CD4-positive, alpha-beta T cell (primary cell): Measurements from ENCODE around the gene CALML3. TPM values are rescaled to one million over a fixed set of nuclear protein-coding genes. Genes with fewer than 3 reads are reported as not detected.

Experiments
- ATAC-seq: fragments of 200-7000 bp; cut with Tn5 transposase; one replicate; pipeline ENCODE4 v1.10.0; 2022; ENCODE audit warnings: mild to moderate bottlenecking; ENCODE audit not compliant: poor library complexity
- CTCF ChIA-PET: fragments of 350-600 bp; sonication (Branson Sonifier 250); formaldehyde crosslinking; loops from one replicate; lab custom pipeline; 2021; ENCODE audit warnings: antibody characterized with exemption, inconsistent platforms; lab: Charles Lee
- POLR2A ChIA-PET: fragments of 350-600 bp; sonication (Branson Sonifier 250); formaldehyde crosslinking; loops from one replicate; lab custom pipeline; 2021; ENCODE audit warnings: antibody characterized with exemption, inconsistent platforms; lab: Charles Lee
- DNase-seq, 14 experiments: peaks; one replicate each; pipeline ENCODE4 v3.0.0-alpha.2; 2013 to 2020; ENCODE audit warnings: mixed read lengths in 2 of 14
- H3K27ac ChIP-seq, 2 donors: one replicate each; pipeline versions ENCODE4 v1.5.1 to v1.7.0; 2013; ENCODE audit warnings: low read length in 2 of 2, low read depth in 1 of 2, mild to moderate bottlenecking in 1 of 2
- H3K27me3 ChIP-seq, 2 experiments: 1 replicate in 1 of 2; 2 replicates in 1 of 2; pipeline versions ENCODE4 v1.6.1 to v1.7.0; 2013; ENCODE audit warnings: low read length in 2 of 2, control low read depth in 1 of 2, mild to moderate bottlenecking in 1 of 2, moderate library complexity in 1 of 2; ENCODE audit not compliant: insufficient read depth in 2 of 2, control insufficient read depth in 1 of 2
- H3K36me3 ChIP-seq: one replicate; pipeline ENCODE4 v1.6.1; 2013; ENCODE audit warnings: low read length, control low read depth; ENCODE audit not compliant: insufficient read depth
- H3K4me1 ChIP-seq: one replicate; pipeline ENCODE4 v1.6.1; 2013; ENCODE audit warnings: low read length, control low read depth; ENCODE audit not compliant: insufficient read depth
- H3K4me3 ChIP-seq: one replicate; pipeline ENCODE4 v1.5.1; 2013; ENCODE audit warnings: mild to moderate bottlenecking, low read length, moderate library complexity
- H3K9me3 ChIP-seq, 2 experiments: 1 replicate in 1 of 2; 2 replicates in 1 of 2; pipeline versions ENCODE4 v1.6.1 to v1.7.0; 2013; ENCODE audit warnings: low read length in 2 of 2, mild to moderate bottlenecking in 2 of 2, control low read depth in 1 of 2, moderate library complexity in 1 of 2; ENCODE audit not compliant: control insufficient read depth in 1 of 2, insufficient read depth in 1 of 2
- H3K27ac Mint-ChIP-seq: one replicate; pipeline ENCODE4 v1.8.0; 2020; ENCODE audit warnings: mixed read lengths
- H3K27me3 Mint-ChIP-seq: one replicate; pipeline ENCODE4 v1.8.0; 2021; ENCODE audit warnings: mixed read lengths
- H3K36me3 Mint-ChIP-seq: one replicate; pipeline ENCODE4 v1.8.0; 2021; ENCODE audit warnings: low read depth, mixed read lengths
- H3K4me1 Mint-ChIP-seq: one replicate; pipeline ENCODE4 v1.8.0; 2021; ENCODE audit warnings: low read depth, mixed read lengths
- H3K4me3 Mint-ChIP-seq: one replicate; pipeline ENCODE4 v1.8.0; 2020; ENCODE audit warnings: mild to moderate bottlenecking, mixed read lengths
- H3K9me3 Mint-ChIP-seq: one replicate; pipeline ENCODE4 v1.8.0; 2020; ENCODE audit warnings: mixed read lengths
- intact Hi-C, 2 experiments: fragments of 100-400 bp; cut with DNase I in 1 of 2; cut with micrococcal nuclease in 1 of 2; formaldehyde crosslinking; loops; one replicate each; pipeline versions ENCODE4 v1.15.1 to v1.9.0; 2023 to 2025; cut with DNase I, micrococcal nuclease
- total RNA-seq, 174 experiments: library from RNA in 2 of 174; stranded (reverse) in 2 of 174; gene quantifications; one replicate each; pipeline ENCODE4 v1.2.3 and lab custom pipeline; 2021 to 2026
- TF ChIP-seq, protein P1 (sequence below): fragments of 200-600 bp; IDR thresholded peaks from one replicate; pipeline ENCODE4 v1.8.0; 2022; ENCODE audit warnings: antibody characterized with exemption, mild to moderate bottlenecking

Gene CALML3
- total RNA-seq, 2 experiments from 2014 or later, result not detected

DNA sequence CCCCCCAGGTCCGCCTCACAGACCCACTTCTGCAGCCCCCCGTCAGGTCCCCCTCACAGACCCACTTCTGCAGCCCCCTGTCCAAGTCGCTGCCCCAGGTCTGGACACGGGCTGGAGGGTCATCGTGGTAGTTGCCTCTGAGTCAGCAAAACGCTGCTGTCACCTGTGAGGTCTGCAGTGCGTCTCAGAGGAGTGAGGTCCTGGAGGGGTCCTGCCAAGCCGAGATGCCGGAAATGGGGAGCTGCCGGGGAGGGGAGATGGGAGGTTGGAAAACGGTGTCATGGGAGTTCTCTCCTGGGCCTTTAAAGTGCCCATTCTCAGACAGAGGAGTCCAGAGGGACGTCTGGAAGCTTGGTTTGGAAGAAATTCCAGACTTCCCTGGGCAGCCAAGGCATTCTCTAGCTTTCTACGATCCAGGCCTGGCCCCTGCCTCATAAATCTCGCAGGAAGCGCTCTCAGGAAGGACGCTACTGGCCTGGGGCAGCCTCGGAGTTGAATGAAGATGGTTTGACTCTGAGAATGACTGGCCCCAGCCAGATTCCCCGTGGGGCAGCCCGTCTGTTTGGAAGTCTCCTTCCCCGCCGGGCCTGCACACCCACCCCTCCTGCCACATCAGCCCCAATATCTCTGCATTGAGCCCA, 38.7 kb downstream of the CALML3 start:
- TF ChIP-seq, protein P1, sequence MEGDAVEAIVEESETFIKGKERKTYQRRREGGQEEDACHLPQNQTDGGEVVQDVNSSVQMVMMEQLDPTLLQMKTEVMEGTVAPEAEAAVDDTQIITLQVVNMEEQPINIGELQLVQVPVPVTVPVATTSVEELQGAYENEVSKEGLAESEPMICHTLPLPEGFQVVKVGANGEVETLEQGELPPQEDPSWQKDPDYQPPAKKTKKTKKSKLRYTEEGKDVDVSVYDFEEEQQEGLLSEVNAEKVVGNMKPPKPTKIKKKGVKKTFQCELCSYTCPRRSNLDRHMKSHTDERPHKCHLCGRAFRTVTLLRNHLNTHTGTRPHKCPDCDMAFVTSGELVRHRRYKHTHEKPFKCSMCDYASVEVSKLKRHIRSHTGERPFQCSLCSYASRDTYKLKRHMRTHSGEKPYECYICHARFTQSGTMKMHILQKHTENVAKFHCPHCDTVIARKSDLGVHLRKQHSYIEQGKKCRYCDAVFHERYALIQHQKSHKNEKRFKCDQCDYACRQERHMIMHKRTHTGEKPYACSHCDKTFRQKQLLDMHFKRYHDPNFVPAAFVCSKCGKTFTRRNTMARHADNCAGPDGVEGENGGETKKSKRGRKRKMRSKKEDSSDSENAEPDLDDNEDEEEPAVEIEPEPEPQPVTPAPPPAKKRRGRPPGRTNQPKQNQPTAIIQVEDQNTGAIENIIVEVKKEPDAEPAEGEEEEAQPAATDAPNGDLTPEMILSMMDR, result no peak

GRCh38 chr10:5563991-5564536, 39.3 kb downstream of the CALML3 start:
- H3K4me1 Mint-ChIP-seq, result peaks cover 50% of the 10 kb centered on the region
- ChIA-PET CTCF (no interaction called here), POLR2A (interaction anchor here (0.6 to 3.4 kb wide), 7 partner anchors 10 to 326 kb away, joined by 3 to 32 read pairs (median 5); partner anchors contain the start of gene FBH1)
- TF ChIP-seq, protein P1, result no peak
- Histone ChIP-seq H3K9me3 (peaks cover 0 to 14% of the 10 kb centered on the region in 2 experiments), H3K27ac (peak overlapping the region; percentile 69 to 79), H3K27me3 (no peaks in the 10 kb centered on the region), H3K4me3 (peak overlapping the region; percentile 39), H3K4me1 (peaks cover 43% of the 10 kb centered on the region), H3K36me3 (no peaks in the 10 kb centered on the region)
- ATAC-seq (peak; percentile 87), DNase-seq (peak; percentile 38 to 79 (median 67))
- peak overlapping the region; percentile 99 for H3K27ac Mint-ChIP-seq
- H3K36me3 Mint-ChIP-seq, result peaks cover 4% of the 10 kb centered on the region
- H3K9me3 Mint-ChIP-seq, result peaks cover 3% of the 10 kb centered on the region
- intact Hi-C loops, result no loop called here
- no peaks in the 10 kb centered on the region for H3K27me3 Mint-ChIP-seq
- H3K4me3 Mint-ChIP-seq, result peak overlapping the region; percentile 82

More for the DNA sequence above, 38.7 kb downstream of the CALML3 start:
- ATAC-seq, result no peak
- H3K27me3 Mint-ChIP-seq, result no peaks in the 10 kb centered on the region
- peak overlapping the region; percentile 69 to 79 for H3K27ac ChIP-seq
- ChIA-PET POLR2A (interaction anchor here (0.9 to 3.4 kb wide), 7 partner anchors 9 to 116 kb away, joined by 3 to 32 read pairs (median 5); no protein-coding TSS in a partner anchor), CTCF (no interaction called here)
- DNase-seq, result peak in 2 of 14 experiments; percentile 4 to 33
- H3K27me3 ChIP-seq, result no peaks in the 10 kb centered on the region
- H3K4me3 ChIP-seq, result peak overlapping the region; percentile 39
- H3K9me3 Mint-ChIP-seq, result peaks cover 3% of the 10 kb centered on the region
- intact Hi-C loops, result no loop called here
- H3K36me3 ChIP-seq, result no peaks in the 10 kb centered on the region
- peaks cover 0 to 14% of the 10 kb centered on the region in 2 experiments for H3K9me3 ChIP-seq
- H3K4me3 Mint-ChIP-seq, result peak overlapping the region; percentile 14
- peaks cover 43% of the 10 kb centered on the region for H3K4me1 ChIP-seq
- H3K4me1 Mint-ChIP-seq, result peaks cover 50% of the 10 kb centered on the region
- H3K36me3 Mint-ChIP-seq, result peaks cover 4% of the 10 kb centered on the region
- H3K27ac Mint-ChIP-seq, result peak overlapping the region; percentile 99

DNA sequence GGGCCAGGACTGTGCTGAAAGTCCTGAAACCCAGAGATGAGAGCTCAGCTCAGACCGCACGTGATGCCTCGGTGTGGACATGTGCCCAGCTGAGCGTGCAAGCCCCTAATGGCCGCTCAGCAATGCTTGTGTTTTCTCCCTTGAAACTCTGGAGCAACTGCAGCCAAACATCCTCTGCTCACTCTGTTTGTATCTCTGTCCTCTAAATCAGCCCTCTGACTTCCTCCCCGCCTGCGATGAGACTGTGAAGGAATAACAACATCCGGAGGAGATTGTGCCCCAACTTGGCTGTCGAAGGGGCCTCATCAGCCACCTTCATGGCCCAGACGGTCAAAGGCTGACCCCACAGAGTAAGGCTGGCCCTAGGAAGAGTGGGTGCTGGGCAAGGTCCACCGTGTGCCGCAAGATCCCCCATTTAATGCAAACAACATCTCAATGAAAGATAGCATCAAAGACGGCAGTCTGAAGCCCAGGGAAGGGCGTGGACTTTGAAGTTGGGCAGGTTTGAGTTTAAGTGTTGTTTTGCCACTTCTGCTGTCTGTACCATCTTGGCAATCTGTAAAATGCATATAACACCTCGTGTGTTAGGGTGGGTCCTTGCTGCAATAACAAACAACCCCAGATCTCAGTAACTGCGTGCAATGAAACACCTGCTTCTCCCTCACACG, 39.9 kb downstream of the CALML3 start:
- TF ChIP-seq, protein P1, result no peak
- H3K4me3 ChIP-seq, result peak overlapping the region; percentile 39
- ChIA-PET CTCF (no interaction called here), POLR2A (interaction anchor here (0.6 to 3.4 kb wide), 8 partner anchors 10 to 325 kb away, joined by 3 to 32 read pairs (median 6); partner anchors contain the start of gene FBH1)
- no peaks in the 10 kb centered on the region for H3K36me3 ChIP-seq
- H3K9me3 Mint-ChIP-seq, result peaks cover 3% of the 10 kb centered on the region
- H3K4me1 Mint-ChIP-seq, result peaks cover 47% of the 10 kb centered on the region
- peaks cover 4% of the 10 kb centered on the region for H3K36me3 Mint-ChIP-seq
- ATAC-seq, result peak; percentile 80
- H3K27ac ChIP-seq, result peak overlapping the region; percentile 69 to 79
- peaks cover 43% of the 10 kb centered on the region for H3K4me1 ChIP-seq
- peak; percentile 26 to 70 (median 52) for DNase-seq
- H3K4me3 Mint-ChIP-seq, result peak overlapping the region; percentile 82
- no peaks in the 10 kb centered on the region for H3K27me3 ChIP-seq
- intact Hi-C loops, result no loop called here
- H3K27ac Mint-ChIP-seq, result peak overlapping the region; percentile 99
- peaks cover 0 to 14% of the 10 kb centered on the region in 2 experiments for H3K9me3 ChIP-seq
- H3K27me3 Mint-ChIP-seq, result no peaks in the 10 kb centered on the region
